Transverse colon (tissue), 4 donors: ENCODE results near the gene ANXA8L1.
"Not testable (repeated sequence)": the region's sequence is repeated elsewhere in the genome, so short reads cannot be mapped to it uniquely, and the experiment has no call there.

ENCODE experiments used
- EP300 ChIP-seq: sonication (generic); formaldehyde crosslinking; IDR thresholded peaks from one replicate; pipeline ENCODE4 v1.6.1; 2017; ENCODE audit warnings: antibody characterized with exemption, low read depth
- POLR2A ChIP-seq: fragments of 450-650 bp; IDR thresholded peaks from one replicate; pipeline ENCODE4 v1.6.1; 2016; ENCODE audit warnings: antibody characterized with exemption, mild to moderate bottlenecking, moderate library complexity
- POLR2AphosphoS5 ChIP-seq, 3 donors: sonication (generic); formaldehyde crosslinking; IDR thresholded peaks; one replicate each; pipeline ENCODE4 v1.6.1; 2016; ENCODE audit warnings: antibody characterized with exemption in 3 of 3
- TF ChIP-seq, protein P1 (sequence below), 5 experiments: fragments of 200-600 bp in 3 of 5; fragments of 450-650 bp in 2 of 5; sonication (generic) in 3 of 5; IDR thresholded peaks; 1 replicate in 2 of 5; 2 replicates in 3 of 5; pipeline ENCODE4 v1.5.1; 2016 to 2017; ENCODE audit warnings: antibody characterized with exemption in 5 of 5, inconsistent platforms in 3 of 5, mild to moderate bottlenecking in 2 of 5, moderate library complexity in 1 of 5

DNA sequence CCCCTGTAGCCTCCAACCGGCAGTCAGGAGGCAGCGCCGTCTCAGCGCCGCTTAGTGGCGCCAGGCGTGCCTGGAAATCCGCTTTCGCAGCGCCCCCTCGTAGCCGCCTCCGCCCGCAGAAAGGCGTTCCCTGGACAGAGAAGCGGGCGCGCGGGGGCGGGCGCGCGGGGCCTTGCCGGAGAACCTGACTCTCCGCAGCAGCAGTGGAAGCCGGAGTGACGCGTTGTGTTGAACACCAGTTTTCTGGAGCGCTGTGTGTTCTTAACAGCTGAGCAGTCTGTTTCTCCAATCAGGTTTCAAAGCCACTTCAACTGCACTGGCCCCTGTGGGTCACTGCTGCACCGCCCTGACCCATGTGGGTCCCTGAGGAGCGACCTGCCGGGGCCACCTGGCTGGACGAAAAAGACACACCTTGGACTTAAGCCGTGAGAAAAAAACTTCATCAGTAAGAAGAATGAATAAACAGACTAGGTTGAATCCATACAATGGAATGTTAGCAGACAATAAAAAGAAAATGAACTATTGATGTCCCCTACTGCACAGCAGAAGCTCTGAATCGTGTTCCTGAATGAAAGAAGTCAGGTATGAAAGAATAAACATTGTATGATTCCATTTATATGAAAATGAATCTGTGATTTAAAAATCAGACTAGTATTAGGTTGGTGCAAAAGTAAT is 22.8 kb downstream of the ANXA8L1 start:
- not testable (repeated sequence) for TF ChIP-seq POLR2A; EP300; POLR2AphosphoS5 (IDR thresholded peaks at IDR 0.05)
- TF ChIP-seq, protein P1, sequence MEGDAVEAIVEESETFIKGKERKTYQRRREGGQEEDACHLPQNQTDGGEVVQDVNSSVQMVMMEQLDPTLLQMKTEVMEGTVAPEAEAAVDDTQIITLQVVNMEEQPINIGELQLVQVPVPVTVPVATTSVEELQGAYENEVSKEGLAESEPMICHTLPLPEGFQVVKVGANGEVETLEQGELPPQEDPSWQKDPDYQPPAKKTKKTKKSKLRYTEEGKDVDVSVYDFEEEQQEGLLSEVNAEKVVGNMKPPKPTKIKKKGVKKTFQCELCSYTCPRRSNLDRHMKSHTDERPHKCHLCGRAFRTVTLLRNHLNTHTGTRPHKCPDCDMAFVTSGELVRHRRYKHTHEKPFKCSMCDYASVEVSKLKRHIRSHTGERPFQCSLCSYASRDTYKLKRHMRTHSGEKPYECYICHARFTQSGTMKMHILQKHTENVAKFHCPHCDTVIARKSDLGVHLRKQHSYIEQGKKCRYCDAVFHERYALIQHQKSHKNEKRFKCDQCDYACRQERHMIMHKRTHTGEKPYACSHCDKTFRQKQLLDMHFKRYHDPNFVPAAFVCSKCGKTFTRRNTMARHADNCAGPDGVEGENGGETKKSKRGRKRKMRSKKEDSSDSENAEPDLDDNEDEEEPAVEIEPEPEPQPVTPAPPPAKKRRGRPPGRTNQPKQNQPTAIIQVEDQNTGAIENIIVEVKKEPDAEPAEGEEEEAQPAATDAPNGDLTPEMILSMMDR (IDR thresholded peaks at IDR 0.05): not testable (repeated sequence)
